NCI-H82 treated with DMSO at 0.1 percent for 48 hours (cell line): ENCODE results near the gene GHR.
"Not testable (repeated sequence)": the region's sequence is repeated elsewhere in the genome, so short reads cannot be mapped to it uniquely, and the experiment has no call there.

Experiments used
- DNase-seq: peaks from one replicate; lab custom pipeline; 2025; ENCODE audit not compliant: unreplicated experiment; lab: John Stamatoyannopoulos, UW

The GHR gene

DNA sequence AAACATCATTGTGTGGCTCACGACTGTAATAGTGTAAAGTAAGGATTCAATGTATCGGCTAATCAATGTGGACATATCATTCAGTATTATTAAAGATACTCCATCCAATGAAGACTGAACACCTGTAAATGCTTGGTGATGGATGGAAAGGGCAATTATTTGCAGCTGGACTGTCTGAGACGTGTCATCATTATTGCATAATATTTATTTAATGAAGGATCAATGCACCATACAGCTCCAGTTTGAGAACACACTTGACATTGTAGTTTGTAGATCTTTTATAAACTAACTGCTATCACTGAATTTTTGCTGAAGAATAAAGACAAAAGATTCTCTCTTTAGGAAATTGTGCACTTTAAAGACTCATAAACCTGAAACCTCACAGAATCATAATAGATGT is 215.7 kb downstream of the GHR start:
- DNase-seq = no peak

- DNase-seq = no peak
Observed at GRCh38 chr5:42640835-42641234, 217.6 kb downstream of the GHR start.

DNA sequence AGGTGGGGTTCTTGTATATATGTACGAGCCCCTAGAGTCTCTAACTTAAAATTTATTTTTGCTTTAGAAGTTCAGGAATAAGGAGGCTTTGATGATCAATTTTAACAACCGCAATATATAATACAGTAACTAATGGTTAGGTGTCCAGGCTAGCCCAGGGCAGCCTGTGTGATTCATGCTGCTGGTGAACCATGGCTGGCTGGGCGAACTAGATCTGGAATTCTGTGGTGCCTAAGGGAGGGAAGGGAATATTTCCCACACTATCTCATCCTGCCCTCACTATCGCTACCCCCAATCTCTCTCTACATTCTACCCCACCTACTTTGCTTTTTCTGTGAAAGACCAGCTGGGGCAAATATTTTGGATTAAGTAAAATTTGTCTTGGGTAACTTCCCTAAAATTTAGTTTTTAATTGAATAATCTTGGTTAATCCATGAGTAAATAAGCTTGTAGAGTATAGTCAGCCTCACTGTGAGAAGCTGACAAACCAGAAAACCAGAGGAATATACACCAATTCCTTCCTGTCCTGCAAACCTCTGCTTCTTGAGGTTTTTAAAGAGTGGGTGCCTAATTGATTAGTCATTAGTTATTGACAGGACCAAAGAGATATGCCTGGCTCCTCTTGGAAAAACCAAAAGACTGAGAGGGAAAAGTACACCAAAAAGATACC is 218.2 kb downstream of the GHR start:
- DNase-seq = no peak

DNA sequence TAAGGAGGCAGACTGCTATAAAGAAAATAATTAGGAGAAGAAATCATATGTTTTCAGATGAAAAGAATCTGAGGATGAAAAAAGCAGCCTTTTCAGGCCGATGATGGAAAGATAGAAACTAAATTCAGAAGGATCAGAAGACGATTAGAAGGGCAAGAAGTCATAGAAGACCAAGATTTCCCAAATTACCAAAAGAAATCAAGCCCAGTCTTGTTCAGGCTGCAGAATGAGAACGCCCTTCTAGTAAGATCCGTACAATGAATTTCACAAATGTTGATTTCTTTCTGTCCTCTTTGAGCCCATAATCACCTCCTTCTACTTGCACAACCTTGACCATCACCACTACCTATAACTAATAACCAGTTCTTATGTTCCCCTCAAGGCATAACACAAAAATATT is 218.8 kb downstream of the GHR start:
- DNase-seq = no peak

- DNase-seq = no peak
Observed at GRCh38 chr5:42643360-42643759, 220.1 kb downstream of the GHR start.

GRCh38 chr5:42645138-42645537 is 221.9 kb downstream of the GHR start:
- DNase-seq = no peak

DNA sequence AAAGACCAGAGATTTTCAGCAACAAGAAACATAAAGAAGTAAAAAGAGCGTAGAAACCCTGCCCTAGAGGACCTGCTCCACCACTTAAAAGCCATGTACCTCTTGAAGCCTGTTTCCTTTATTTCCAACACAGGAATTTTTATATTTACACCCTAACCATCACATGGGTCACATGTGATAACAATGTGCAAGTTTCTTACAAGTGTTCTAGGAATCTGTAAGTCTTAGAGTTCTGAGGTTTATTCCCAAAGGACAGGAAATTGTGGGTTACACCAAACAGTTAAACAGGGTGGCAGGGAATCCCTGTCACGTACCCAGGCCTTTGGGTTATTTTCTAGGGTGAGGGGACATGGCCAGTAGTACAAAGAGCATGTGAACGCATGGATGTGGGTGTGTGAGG is 224.8 kb downstream of the GHR start:
- DNase-seq = no peak

GRCh38 chr5:42648915-42649314 is 225.7 kb downstream of the GHR start:
- no peak for DNase-seq

GRCh38 chr5:42650084-42650483 is 226.8 kb downstream of the GHR start:
- no peak for DNase-seq

DNA sequence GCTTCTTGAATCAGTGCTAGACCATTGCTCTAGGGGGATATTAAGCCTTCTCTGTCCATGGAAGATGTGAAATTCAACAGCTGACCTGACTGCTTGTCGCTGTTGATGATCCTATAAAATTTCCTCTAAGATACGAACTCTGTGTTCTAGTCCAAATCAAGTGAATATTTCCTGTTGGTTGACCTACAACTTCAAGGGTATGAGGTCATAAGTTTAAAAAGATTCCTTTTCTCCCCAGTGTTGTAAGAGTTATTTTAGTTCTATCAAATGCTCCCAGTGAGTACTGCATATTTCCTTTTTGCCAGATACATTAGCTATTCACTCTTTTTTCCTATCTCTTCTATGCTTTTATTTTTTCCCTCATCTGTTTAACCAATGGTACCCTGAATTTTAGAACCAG is 230.5 kb downstream of the GHR start:
- no peak for DNase-seq

- no peak for DNase-seq
Observed at GRCh38 chr5:42654645-42655044, 231.4 kb downstream of the GHR start.

- DNase-seq = no peak
Observed at GRCh38 chr5:42655982-42656650, 232.9 kb downstream of the GHR start.

- DNase-seq = no peak
Observed at GRCh38 chr5:42656651-42657015, 233.4 kb downstream of the GHR start.

DNA sequence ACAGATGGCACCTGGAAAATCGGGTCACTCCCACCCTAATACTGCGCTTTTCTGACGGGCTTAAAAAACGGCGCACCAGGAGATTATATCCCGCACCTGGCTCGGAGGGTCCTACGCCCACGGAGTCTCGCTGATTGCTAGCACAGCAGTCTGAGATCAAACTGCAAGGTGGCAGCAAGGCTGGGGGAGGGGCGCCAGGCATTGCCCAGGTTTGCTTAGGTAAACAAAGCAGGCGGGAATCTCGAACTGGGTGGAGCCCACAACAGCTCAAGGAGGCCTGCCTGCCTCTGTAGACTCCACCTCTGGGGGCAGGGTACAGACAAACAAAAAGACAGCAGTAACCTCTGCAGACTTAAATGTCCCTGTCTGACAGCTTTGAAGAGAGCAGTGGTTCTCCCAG is 236.6 kb downstream of the GHR start:
- not testable (repeated sequence) for DNase-seq

DNA sequence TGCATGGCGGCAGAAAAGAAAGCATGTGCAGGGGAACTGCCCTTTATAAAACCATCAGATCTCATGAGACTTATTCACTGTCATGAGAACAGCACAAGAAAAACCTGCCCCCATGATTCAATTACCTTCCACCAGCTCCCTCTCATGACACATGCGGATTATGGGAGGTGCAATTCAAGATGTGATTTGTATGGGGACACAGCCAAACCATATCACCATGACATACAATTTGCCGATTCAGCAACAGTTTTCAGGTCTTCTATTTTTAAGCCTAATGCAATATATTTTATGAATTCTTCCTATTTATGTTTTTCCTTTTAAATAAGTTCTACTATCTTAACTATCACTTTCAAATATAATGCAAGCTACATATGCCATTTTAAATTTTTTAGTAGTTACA is 242.6 kb downstream of the GHR start:
- DNase-seq = no peak

DNA sequence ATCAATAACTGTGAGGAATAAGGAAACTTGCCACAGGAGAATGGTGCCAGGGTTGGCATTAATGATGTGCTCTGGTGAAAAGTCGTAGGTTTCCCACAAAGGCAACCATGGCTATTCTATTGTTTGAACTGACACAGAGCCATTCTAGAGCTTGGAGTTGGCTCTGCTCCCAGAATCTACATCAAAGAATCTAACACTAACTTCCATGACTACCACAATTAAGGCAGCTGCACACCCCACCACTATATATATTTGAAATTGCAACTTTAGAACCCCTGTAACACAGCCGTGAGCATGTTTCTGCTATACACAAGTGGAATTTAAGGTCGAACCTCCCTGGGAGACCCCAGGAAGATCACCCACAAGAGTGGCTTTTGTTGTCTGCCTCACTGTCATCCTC is 243.6 kb downstream of the GHR start:
- no peak for DNase-seq

- DNase-seq = no peak
Observed at GRCh38 chr5:42668254-42668653, 245.0 kb downstream of the GHR start.

GRCh38 chr5:42672925-42673324 is 249.7 kb downstream of the GHR start:
- no peak for DNase-seq

GRCh38 chr5:42675602-42676001 is 252.4 kb downstream of the GHR start:
- no peak for DNase-seq

GRCh38 chr5:42676362-42676761 is 253.1 kb downstream of the GHR start:
- DNase-seq = no peak

- no peak for DNase-seq
Observed at GRCh38 chr5:42677156-42677842, 254.1 kb downstream of the GHR start.

GRCh38 chr5:42680046-42680445 is 256.8 kb downstream of the GHR start:
- DNase-seq = no peak
